Endothelial cell (in vitro differentiated cells): ENCODE results near the gene RPTOR. TPM values are rescaled to one million over a fixed set of nuclear protein-coding genes. Genes with fewer than 3 reads are reported as not detected.

ENCODE experiments used
- DNase-seq: peaks from one replicate; pipeline ENCODE4 v3.0.0; 2021; ENCODE audit warnings: low spot score
- H3K27ac Mint-ChIP-seq: one replicate; pipeline ENCODE4 v1.8.0; 2021; ENCODE audit warnings: mixed read lengths, inconsistent platforms; ENCODE audit not compliant: unreplicated experiment
- H3K27me3 Mint-ChIP-seq: one replicate; pipeline ENCODE4 v1.8.0; 2021; ENCODE audit warnings: mild to moderate bottlenecking, moderate library complexity, mixed read lengths, inconsistent platforms; ENCODE audit not compliant: unreplicated experiment
- H3K36me3 Mint-ChIP-seq: one replicate; pipeline ENCODE4 v1.8.0; 2021; ENCODE audit warnings: mild to moderate bottlenecking, low read depth, mixed read lengths, inconsistent platforms; ENCODE audit not compliant: unreplicated experiment
- H3K4me1 Mint-ChIP-seq: one replicate; pipeline ENCODE4 v1.8.0; 2021; ENCODE audit warnings: mild to moderate bottlenecking, mixed read lengths, inconsistent platforms; ENCODE audit not compliant: unreplicated experiment
- H3K4me3 Mint-ChIP-seq: one replicate; pipeline ENCODE4 v1.8.0; 2021; ENCODE audit warnings: mild to moderate bottlenecking, mixed read lengths, inconsistent platforms; ENCODE audit not compliant: unreplicated experiment
- H3K9me3 Mint-ChIP-seq: one replicate; pipeline ENCODE4 v1.8.0; 2021; ENCODE audit warnings: mixed read lengths, inconsistent platforms; ENCODE audit not compliant: unreplicated experiment
- CTCF ChIP-seq: fragments of 200-600 bp; sonication (generic); IDR thresholded peaks from one replicate; pipeline ENCODE4 v1.5.0; 2021; ENCODE audit warnings: antibody characterized with exemption; ENCODE audit not compliant: unreplicated experiment
- total RNA-seq: library from RNA; stranded (reverse); fragmentation: NEBNext Ultra II Directional; extraction: Animal tissue kit (Norgen Biotek cat#: 25700); gene quantifications from one replicate; pipeline ENCODE4 v1.2.1, GENCODE V29; 2021; ENCODE audit not compliant: unreplicated experiment

Gene RPTOR
- total RNA-seq, 1 donor from 2014 or later = 36.7 TPM

DNA sequence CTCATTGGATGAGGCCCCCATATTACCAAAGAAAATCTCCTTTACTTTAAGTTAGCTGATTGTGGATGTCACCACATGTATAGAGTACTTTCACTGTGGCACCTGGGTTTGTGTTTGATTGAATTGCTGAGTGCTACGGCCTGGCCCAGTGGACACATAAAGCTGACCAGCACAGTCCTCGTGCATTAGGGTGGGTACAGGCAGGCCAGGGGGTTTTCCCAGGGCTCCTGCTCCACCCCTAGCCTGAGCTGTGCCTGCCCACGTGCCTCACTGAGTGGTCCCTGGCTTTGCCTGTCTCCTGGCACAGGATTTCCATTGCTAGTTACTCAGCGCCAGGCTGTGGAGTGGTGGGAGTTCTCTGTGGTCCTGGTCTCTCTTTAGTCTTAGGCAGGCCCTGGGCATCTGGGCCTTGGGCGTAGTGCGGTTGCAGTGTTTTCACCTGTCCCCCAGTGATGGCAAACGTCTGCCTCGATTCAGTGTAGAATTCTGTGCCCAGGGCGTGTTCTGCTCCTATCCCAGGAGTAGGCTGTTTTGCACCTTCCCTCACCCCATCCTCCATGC, 86.0 kb downstream of the RPTOR start:
- Mint-ChIP-seq H3K36me3 (peaks cover 7% of the 10 kb centered on the region), H3K4me1 (peaks cover 2% of the 10 kb centered on the region), H3K4me3 (no peak overlapping the region), H3K9me3 (no peaks in the 10 kb centered on the region), H3K27ac (no peak overlapping the region), H3K27me3 (peaks cover 6% of the 10 kb centered on the region)
- TF ChIP-seq CTCF = no peak
- no peak for DNase-seq

- Mint-ChIP-seq H3K4me1 (peaks cover 2% of the 10 kb centered on the region), H3K27ac (no peak overlapping the region), H3K27me3 (peaks cover 7% of the 10 kb centered on the region), H3K9me3 (no peaks in the 10 kb centered on the region), H3K36me3 (peaks cover 7% of the 10 kb centered on the region), H3K4me3 (no peak overlapping the region)
- DNase-seq = no peak
- TF ChIP-seq CTCF = no peak
These were observed 86.8 kb downstream of the RPTOR start for GRCh38 chr17:80631142-80632045.

DNA sequence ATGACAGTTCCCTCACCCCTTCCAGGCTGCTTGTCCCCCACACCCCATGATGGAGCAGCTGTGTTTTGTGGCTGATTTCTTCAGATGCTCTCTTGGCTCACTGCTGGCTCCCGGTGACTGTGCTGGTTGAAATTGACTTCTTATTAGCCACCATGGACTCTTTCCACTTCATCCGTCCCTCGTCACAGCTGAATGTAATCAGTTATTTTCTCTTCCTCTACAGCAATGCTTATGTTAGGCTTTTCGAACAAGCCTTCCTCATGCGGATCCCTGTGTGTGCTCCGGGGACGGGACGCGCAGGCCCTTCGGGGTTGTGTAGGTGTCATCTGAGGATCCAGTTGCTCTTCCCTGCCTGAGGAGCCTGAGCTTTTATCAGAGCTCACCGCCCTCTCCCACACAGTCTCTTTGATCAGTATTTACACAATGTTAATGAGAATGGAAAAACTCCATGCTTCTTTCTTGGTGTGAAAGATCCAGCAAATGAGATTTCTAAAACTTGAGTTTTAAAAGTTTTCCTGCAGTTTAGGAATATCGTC, 87.5 kb downstream of the RPTOR start:
- Mint-ChIP-seq H3K27ac (peak overlapping the region; percentile 14), H3K9me3 (no peaks in the 10 kb centered on the region), H3K4me1 (peaks cover 2% of the 10 kb centered on the region), H3K4me3 (no peak overlapping the region), H3K36me3 (peaks cover 7% of the 10 kb centered on the region), H3K27me3 (peaks cover 9% of the 10 kb centered on the region)
- TF ChIP-seq CTCF = no peak
- DNase-seq = no peak

- H3K27ac Mint-ChIP-seq = no peak overlapping the region
- no peaks in the 10 kb centered on the region for H3K9me3 Mint-ChIP-seq
These were observed 88.6 kb downstream of the RPTOR start for GRCh38 chr17:80633207-80633606.

More at GRCh38 chr17:80633207-80633606, 88.6 kb downstream of the RPTOR start:
- Mint-ChIP-seq H3K4me3 (no peak overlapping the region), H3K27me3 (peaks cover 9% of the 10 kb centered on the region), H3K36me3 (peaks cover 10% of the 10 kb centered on the region), H3K4me1 (peaks cover 2% of the 10 kb centered on the region)
- DNase-seq = no peak
- TF ChIP-seq CTCF = no peak
